Karpas-422 (cell line): ENCODE results near the gene SPON1. TPM values are rescaled to one million over a fixed set of nuclear protein-coding genes. Genes with fewer than 3 reads are reported as not detected.
"Not testable (repeated sequence)": the region's sequence is repeated elsewhere in the genome, so short reads cannot be mapped to it uniquely, and the experiment has no call there.

Source experiments
- DNase-seq: peaks from one replicate; pipeline ENCODE4 v3.0.0-alpha.2; 2015
- H2AFZ ChIP-seq: fragments of 200-600 bp; sonication (generic); 2 replicates; pipeline ENCODE4 v1.6.1; 2014; ENCODE audit warnings: antibody characterized with exemption, low read length, mixed read lengths
- H3K27ac ChIP-seq: fragments of 200-600 bp; sonication (generic); 2 replicates; pipeline ENCODE4 v1.5.1; 2014; ENCODE audit warnings: mild to moderate bottlenecking, low read length, moderate library complexity
- H3K27me3 ChIP-seq: fragments of 200-600 bp; sonication (generic); 2 replicates; pipeline ENCODE4 v1.6.1; 2014; ENCODE audit warnings: low read length, mixed read lengths
- H3K36me3 ChIP-seq: fragments of 200-600 bp; sonication (generic); 2 replicates; pipeline ENCODE4 v1.6.1; 2014; ENCODE audit warnings: low read length, mixed read lengths; ENCODE audit not compliant: insufficient read depth
- H3K4me1 ChIP-seq: fragments of 200-600 bp; sonication (generic); 2 replicates; pipeline ENCODE4 v1.6.1; 2014; ENCODE audit warnings: mild to moderate bottlenecking, low read length, mixed read lengths
- H3K4me2 ChIP-seq: fragments of 200-600 bp; sonication (generic); 2 replicates; pipeline ENCODE4 v1.6.1; 2014; ENCODE audit warnings: low read length, low read depth, mild to moderate bottlenecking; ENCODE audit not compliant: poor library complexity, severe bottlenecking
- H3K4me3 ChIP-seq: fragments of 200-600 bp; sonication (generic); 2 replicates; pipeline ENCODE4 v1.5.1; 2014; ENCODE audit warnings: mild to moderate bottlenecking, antibody characterized with exemption, low read length, mixed read lengths
- H3K79me2 ChIP-seq: fragments of 200-600 bp; sonication (generic); 2 replicates; pipeline ENCODE4 v1.6.1; 2014; ENCODE audit warnings: mild to moderate bottlenecking, low read length, mixed read lengths
- H3K9ac ChIP-seq: fragments of 200-600 bp; sonication (generic); 2 replicates; pipeline ENCODE4 v1.6.0; 2014; ENCODE audit warnings: low read length
- H3K9me2 ChIP-seq: fragments of 200-600 bp; sonication (generic), shearing (Covaris generic); replicated peaks from 2 replicates; pipeline ENCODE4 v1.6.0; 2014; ENCODE audit warnings: mild to moderate bottlenecking, low read length, moderate library complexity; ENCODE audit not compliant: insufficient read depth
- H3K9me3 ChIP-seq: fragments of 300-700, 200-600 bp; sonication (generic); 2 replicates; pipeline ENCODE4 v1.6.1; 2014; ENCODE audit warnings: low read length, mixed read lengths
- H4K20me1 ChIP-seq: fragments of 200-600 bp; sonication (generic); 2 replicates; pipeline ENCODE4 v1.6.1; 2014; ENCODE audit warnings: mild to moderate bottlenecking, antibody characterized with exemption, low read length, low read depth; ENCODE audit not compliant: insufficient read depth
- total RNA-seq: library from RNA; depleted of rRNA; stranded (reverse); fragments of >200 nt; shearing (Covaris generic); gene quantifications from 2 replicates; pipeline ENCODE4 v1.2.3, GENCODE V29; 2014; ENCODE audit warnings: low replicate concordance

The SPON1 gene
- total RNA-seq, 1 experiment from 2014 or later, result not detected

- Histone ChIP-seq H3K79me2 (no peaks in the 10 kb centered on the region), H3K9me2 (no peaks in the 10 kb centered on the region), H3K4me1 (no peaks in the 10 kb centered on the region), H3K9me3 (no peaks in the 10 kb centered on the region), H3K36me3 (no peaks in the 10 kb centered on the region), H3K27ac (no peak overlapping the region), H3K27me3 (no peaks in the 10 kb centered on the region), H2AFZ (no peak overlapping the region), H3K4me2 (no peak overlapping the region), H3K9ac (no peak overlapping the region), H4K20me1 (no peaks in the 10 kb centered on the region), H3K4me3 (no peak overlapping the region)
- no peak for DNase-seq
These were observed 10.4 kb downstream of the SPON1 start for GRCh38 chr11:13972944-13973343.

- H4K20me1 ChIP-seq, result no peaks in the 10 kb centered on the region
- no peak overlapping the region for H3K9ac ChIP-seq
- no peaks in the 10 kb centered on the region for H3K27me3 ChIP-seq
- H3K36me3 ChIP-seq, result no peaks in the 10 kb centered on the region
- H3K79me2 ChIP-seq, result no peaks in the 10 kb centered on the region
- H3K9me2 ChIP-seq, result no peaks in the 10 kb centered on the region
- H3K9me3 ChIP-seq, result no peaks in the 10 kb centered on the region
- no peak for DNase-seq
- no peak overlapping the region for H3K4me2 ChIP-seq
- H2AFZ ChIP-seq, result no peak overlapping the region
- no peak overlapping the region for H3K4me3 ChIP-seq
- H3K27ac ChIP-seq, result no peak overlapping the region
- H3K4me1 ChIP-seq, result no peaks in the 10 kb centered on the region
These were observed 12.1 kb downstream of the SPON1 start for GRCh38 chr11:13974631-13975030.

GRCh38 chr11:13983081-13983751, 20.7 kb downstream of the SPON1 start:
- H3K27ac ChIP-seq, result no peak overlapping the region
- no peak overlapping the region for H2AFZ ChIP-seq
- H3K4me1 ChIP-seq, result no peaks in the 10 kb centered on the region
- no peaks in the 10 kb centered on the region for H3K9me3 ChIP-seq
- no peak for DNase-seq
- no peak overlapping the region for H3K4me2 ChIP-seq
- no peaks in the 10 kb centered on the region for H3K27me3 ChIP-seq
- no peak overlapping the region for H3K9ac ChIP-seq
- H3K79me2 ChIP-seq, result no peaks in the 10 kb centered on the region
- no peak overlapping the region for H3K4me3 ChIP-seq
- no peaks in the 10 kb centered on the region for H3K36me3 ChIP-seq
- no peaks in the 10 kb centered on the region for H4K20me1 ChIP-seq
- H3K9me2 ChIP-seq, result no peaks in the 10 kb centered on the region

- Histone ChIP-seq H3K9me2 (no peaks in the 10 kb centered on the region), H3K9ac (no peak overlapping the region), H3K79me2 (no peaks in the 10 kb centered on the region), H3K4me3 (no peak overlapping the region), H3K4me2 (no peak overlapping the region), H3K36me3 (no peaks in the 10 kb centered on the region), H3K9me3 (no peaks in the 10 kb centered on the region), H2AFZ (no peak overlapping the region), H3K4me1 (no peaks in the 10 kb centered on the region), H3K27me3 (no peaks in the 10 kb centered on the region), H4K20me1 (no peaks in the 10 kb centered on the region), H3K27ac (no peak overlapping the region)
- no peak for DNase-seq
These were observed 22.3 kb downstream of the SPON1 start for GRCh38 chr11:13984616-13985450.

- not testable (repeated sequence) for DNase-seq, H2AFZ ChIP-seq, H3K79me2 ChIP-seq, H4K20me1 ChIP-seq, H3K9me2 ChIP-seq, H3K4me2 ChIP-seq, H3K4me3 ChIP-seq, H3K9me3 ChIP-seq, H3K27ac ChIP-seq, H3K4me1 ChIP-seq, H3K36me3 ChIP-seq, H3K9ac ChIP-seq, H3K27me3 ChIP-seq
These were observed 24.2 kb downstream of the SPON1 start for GRCh38 chr11:13986695-13987094.

- H3K27me3 ChIP-seq, H3K9ac ChIP-seq, H4K20me1 ChIP-seq, H3K9me3 ChIP-seq, H3K27ac ChIP-seq, H2AFZ ChIP-seq, H3K4me1 ChIP-seq, H3K79me2 ChIP-seq, H3K4me2 ChIP-seq, H3K36me3 ChIP-seq, H3K9me2 ChIP-seq, DNase-seq, H3K4me3 ChIP-seq: not testable (repeated sequence)
These were observed 29.8 kb downstream of the SPON1 start for GRCh38 chr11:13992158-13992856.

- Histone ChIP-seq H3K36me3 (no peaks in the 10 kb centered on the region), H3K4me3 (no peak overlapping the region), H3K9me3 (no peaks in the 10 kb centered on the region), H3K9me2 (no peaks in the 10 kb centered on the region), H3K27ac (no peak overlapping the region), H3K4me1 (no peaks in the 10 kb centered on the region), H3K79me2 (no peaks in the 10 kb centered on the region), H3K4me2 (no peak overlapping the region), H3K27me3 (no peaks in the 10 kb centered on the region), H2AFZ (no peak overlapping the region), H3K9ac (no peak overlapping the region), H4K20me1 (no peaks in the 10 kb centered on the region)
- DNase-seq, result no peak
These were observed 30.7 kb downstream of the SPON1 start for GRCh38 chr11:13993096-13993765.

GRCh38 chr11:13997881-13998280, 35.4 kb downstream of the SPON1 start:
- Histone ChIP-seq H3K4me2 (no peak overlapping the region), H3K36me3 (no peaks in the 10 kb centered on the region), H3K27me3 (no peaks in the 10 kb centered on the region), H3K27ac (no peak overlapping the region), H3K79me2 (no peaks in the 10 kb centered on the region), H3K9me3 (no peaks in the 10 kb centered on the region), H3K9me2 (no peaks in the 10 kb centered on the region), H3K9ac (no peak overlapping the region), H3K4me3 (no peak overlapping the region), H2AFZ (no peak overlapping the region), H4K20me1 (no peaks in the 10 kb centered on the region), H3K4me1 (no peaks in the 10 kb centered on the region)
- no peak for DNase-seq
